Fibroblast of mammary gland (primary cell): ENCODE measurements around the gene ABHD16B.
A peak's percentile ranks its signal among the peaks of the same experiment; 100 is the strongest.

Experiments
- DNase-seq: peaks from one replicate; pipeline ENCODE4 v3.0.0-alpha.2; 2010; ENCODE audit warnings: low read depth
- H3K4me3 ChIP-seq: 2 replicates; pipeline ENCODE4 v1.5.1; 2011; ENCODE audit warnings: low read depth, mild to moderate bottlenecking, low read length, moderate library complexity; ENCODE audit not compliant: control insufficient read depth
- TF ChIP-seq, protein P1 (sequence below): conservative IDR thresholded peaks from 2 replicates; pipeline ENCODE4 v1.5.1; 2011; ENCODE audit warnings: low read depth, low read length, inconsistent platforms; ENCODE audit not compliant: control insufficient read depth, insufficient read depth

ABHD16B gene

DNA sequence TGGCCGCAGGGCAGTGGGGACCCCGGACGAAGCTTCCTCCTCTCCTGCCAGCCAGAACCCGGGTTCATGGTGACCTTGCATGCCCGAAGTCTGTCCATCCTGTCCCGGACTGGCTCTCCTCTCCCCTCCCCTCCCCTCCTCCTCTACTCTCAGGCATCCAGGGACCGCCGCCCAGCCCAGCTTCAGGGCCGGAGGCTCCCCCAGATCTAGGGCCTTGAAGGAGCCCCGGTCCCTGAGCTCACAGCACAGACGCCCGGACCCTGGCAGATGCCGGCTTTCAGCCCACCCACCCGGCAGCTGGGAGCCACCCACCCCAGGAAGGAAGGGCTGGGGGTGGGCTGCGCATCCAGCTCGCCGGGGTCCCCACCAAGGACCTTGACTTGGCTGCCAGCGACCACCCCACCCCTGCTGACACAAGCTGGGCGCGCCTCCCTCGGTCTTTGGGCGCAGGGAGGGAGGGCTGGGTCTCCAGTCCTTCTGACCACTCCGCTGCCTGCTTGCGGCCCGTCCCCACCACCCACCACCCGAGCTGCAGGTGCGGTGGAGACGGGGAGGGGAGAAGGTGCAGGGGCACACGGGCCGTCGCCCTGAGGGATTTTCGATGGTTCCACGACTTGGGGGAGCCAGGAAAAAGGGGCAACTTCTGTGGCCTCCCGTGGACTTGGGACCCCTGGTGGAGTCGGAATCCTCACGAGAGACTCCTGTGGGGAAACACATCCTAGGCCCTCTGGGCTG is 5.8 kb upstream of the ABHD16B start:
- no peak for DNase-seq
- TF ChIP-seq, protein P1, sequence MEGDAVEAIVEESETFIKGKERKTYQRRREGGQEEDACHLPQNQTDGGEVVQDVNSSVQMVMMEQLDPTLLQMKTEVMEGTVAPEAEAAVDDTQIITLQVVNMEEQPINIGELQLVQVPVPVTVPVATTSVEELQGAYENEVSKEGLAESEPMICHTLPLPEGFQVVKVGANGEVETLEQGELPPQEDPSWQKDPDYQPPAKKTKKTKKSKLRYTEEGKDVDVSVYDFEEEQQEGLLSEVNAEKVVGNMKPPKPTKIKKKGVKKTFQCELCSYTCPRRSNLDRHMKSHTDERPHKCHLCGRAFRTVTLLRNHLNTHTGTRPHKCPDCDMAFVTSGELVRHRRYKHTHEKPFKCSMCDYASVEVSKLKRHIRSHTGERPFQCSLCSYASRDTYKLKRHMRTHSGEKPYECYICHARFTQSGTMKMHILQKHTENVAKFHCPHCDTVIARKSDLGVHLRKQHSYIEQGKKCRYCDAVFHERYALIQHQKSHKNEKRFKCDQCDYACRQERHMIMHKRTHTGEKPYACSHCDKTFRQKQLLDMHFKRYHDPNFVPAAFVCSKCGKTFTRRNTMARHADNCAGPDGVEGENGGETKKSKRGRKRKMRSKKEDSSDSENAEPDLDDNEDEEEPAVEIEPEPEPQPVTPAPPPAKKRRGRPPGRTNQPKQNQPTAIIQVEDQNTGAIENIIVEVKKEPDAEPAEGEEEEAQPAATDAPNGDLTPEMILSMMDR, result no peak
- H3K4me3 ChIP-seq, result no peak overlapping the region

DNA sequence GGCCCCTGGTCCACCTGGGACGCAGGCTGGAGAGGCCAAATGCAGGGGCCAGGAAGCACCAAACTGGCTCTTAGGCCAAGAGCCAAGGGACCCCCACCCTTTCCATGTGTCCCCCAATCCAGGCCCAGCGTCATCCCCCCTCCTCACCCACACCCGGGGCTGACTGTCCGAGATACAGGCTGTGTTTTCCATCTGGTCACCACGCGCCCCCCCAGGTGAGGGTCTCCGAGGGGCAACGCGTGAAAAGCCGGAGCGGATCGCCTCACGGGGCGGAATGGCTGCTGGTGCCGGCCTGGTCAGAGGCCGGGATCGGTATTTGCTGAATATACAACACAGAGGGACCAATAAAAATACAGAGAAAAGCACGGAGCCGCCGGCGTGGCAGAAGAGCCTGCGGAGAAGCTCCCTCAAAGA is 5.2 kb upstream of the ABHD16B start:
- no peak for DNase-seq
- H3K4me3 ChIP-seq, result no peak overlapping the region
- TF ChIP-seq, protein P1, result no peak

DNA sequence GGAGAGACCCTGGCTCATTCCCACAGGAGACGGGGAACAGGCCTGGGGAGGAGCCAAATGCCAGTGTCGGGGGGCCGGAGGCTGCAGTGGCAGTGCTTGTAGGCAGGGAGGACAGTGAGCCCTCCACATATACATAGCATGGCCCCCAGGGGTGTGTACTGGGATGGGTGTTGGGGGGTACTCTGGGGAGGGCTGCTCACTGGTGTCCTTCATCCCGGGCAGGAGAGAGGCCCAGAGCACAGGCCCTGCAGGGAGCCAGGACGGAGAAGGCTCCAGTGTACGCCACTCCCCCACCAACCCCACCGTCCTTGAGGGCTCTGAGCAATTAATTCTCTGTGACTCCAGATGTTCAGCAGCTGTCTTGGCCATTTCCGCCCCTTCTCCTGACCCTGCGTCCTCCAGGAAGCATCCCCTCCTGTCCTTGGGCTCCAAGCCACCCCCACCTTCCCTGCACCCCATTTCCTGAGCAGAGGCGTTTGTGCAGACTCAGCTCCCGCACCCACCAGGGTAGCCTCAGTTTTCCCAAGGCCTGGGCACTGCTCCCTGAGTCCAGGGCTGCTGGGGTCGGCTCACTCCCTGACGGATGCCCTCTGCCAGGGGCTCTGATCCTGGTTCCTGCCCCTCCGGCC is 3.4 kb upstream of the ABHD16B start:
- DNase-seq, result peak; percentile 50
- TF ChIP-seq, protein P1, result no peak
- no peak overlapping the region for H3K4me3 ChIP-seq

DNA sequence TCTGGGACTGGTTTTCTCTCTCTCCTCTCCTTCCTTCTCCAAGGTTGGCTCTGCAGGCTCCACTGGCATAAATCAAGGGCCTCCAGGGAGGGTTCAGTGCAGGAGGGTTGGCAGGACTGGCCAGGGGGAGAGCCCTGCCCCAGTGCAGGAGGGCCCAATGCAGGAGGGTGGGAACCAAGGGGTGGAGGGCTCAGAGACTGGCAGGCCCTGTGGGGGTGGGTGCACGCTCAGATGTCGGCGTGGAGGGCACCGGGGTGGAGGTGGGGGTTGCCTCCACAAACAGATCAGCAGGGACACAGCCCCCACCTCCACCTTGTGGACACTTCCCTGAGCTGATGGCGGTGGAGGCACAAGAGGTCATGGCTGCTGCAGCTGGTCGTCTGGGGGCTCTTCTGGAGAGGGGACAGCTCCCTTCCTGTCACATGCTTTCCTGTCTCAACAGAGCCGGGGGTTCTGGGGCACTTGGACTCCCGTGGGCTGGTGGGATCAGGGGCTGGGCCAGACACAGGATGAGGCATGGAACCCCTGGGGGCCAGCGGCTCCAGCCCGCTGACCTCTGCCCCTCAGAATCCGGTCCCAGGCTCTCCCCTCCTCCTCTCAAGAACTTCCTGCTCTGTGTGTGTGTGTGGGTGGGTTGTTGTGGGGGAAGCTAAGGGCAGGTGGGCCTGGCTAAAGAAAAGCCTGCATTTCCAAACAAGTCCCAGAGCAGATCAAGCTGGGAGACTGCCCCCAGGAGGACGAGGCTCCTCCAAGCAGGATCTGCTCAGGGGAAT is 2.7 kb upstream of the ABHD16B start:
- peak; percentile 64 for DNase-seq
- TF ChIP-seq, protein P1, result peak; percentile 44
- H3K4me3 ChIP-seq, result no peak overlapping the region

DNA sequence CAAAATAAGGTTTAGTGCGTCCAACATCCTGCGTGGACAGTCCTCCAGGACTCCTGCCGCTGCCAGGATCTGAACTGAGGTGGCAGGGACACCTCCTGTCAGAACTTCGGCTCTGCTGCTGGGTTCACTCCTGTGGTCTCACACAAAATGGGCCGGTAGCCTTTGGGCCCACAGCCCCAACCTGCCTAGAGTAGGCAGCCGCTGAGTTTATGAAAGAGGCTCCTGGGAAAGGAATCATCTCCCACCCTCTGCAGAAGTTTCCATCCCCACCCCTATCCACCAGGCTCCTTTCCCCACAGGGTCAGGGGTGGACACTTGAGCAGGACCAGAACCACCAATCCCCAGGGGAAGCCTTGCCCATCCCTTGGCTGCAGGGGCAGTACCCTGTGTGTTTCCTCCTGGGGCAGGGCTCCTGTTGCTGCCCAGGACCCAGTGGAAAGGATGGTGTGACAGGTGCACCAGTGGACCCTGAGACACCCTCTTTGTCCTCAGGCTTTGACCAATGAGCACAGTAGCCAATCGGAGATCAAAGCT is 2.1 kb upstream of the ABHD16B start:
- TF ChIP-seq, protein P1, result no peak
- H3K4me3 ChIP-seq, result no peak overlapping the region
- no peak for DNase-seq

DNA sequence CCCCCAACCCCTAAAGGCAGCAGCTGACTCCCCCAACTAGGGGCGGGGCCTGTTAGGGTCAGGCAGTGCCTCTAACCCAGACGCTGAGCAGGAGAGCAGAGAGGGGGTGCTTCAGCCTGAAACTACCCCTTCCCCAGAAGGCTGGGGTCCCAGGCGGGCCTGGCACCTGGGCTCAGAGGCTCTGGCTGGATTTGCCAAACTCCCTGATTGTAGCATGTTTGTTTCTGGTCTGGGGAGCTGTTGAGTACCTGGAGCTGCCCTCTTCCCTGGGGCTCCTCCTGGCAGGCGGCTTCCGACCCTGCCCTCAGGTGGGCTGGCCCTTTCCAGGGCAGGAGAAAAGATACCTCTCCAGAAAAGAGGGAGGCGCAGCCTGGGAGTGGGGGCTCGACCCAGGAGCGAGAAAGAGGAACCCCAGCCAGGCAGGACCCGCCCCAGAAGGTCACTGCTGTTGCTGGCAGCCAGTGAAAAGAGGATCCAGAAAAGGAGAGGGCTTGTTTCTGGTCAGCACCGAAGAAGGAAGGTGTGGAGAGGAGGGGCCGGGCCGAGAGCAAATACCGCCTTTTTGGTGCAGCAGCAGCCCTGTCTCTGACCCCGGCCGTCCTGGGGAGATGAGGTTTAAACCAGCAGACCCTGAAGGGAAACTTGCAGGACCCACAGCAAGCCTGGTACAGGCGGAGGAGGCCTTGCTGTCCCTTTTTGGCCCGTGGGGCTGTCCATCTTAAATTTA is 810 bp upstream of the ABHD16B start:
- TF ChIP-seq, protein P1, result no peak
- no peak overlapping the region for H3K4me3 ChIP-seq
- DNase-seq, result no peak
